ENCODE data around the gene BTBD6. TPM values are rescaled to one million over a fixed set of nuclear protein-coding genes. Genes with fewer than 3 reads are reported as not detected.

Gene BTBD6
- total RNA-seq, 1 donor from 2014 or later, result 50.6 TPM

Other genes with a start within 250 kb of the BTBD6 start
- 15.1 TPM for gene CDCA4, start 227.4 kb upstream of the BTBD6 start, total RNA-seq
- 1.6 TPM for gene GPR132, start 183.1 kb upstream of the BTBD6 start, total RNA-seq
- 33.9 TPM for gene JAG2, start 79.8 kb upstream of the BTBD6 start, total RNA-seq
- 17.2 TPM for gene NUDT14, start 67.2 kb upstream of the BTBD6 start, total RNA-seq
- gene BRF1, start 52.5 kb downstream of the BTBD6 start, total RNA-seq, result 38.1 TPM
- 60.0 TPM for gene PACS2, start 66.2 kb downstream of the BTBD6 start, total RNA-seq
- under 0.01 TPM for gene TEX22, start 150.0 kb downstream of the BTBD6 start, total RNA-seq
- 19.3 TPM for gene MTA1, start 171.3 kb downstream of the BTBD6 start, total RNA-seq
- gene CRIP2, start 226.3 kb downstream of the BTBD6 start, total RNA-seq, result 77.8 TPM
- 5.2 TPM for gene CRIP1, start 238.4 kb downstream of the BTBD6 start, total RNA-seq
- gene TEDC1, start 242.7 kb downstream of the BTBD6 start, total RNA-seq, result 2.1 TPM